Endothelial cell of umbilical vein (primary cell): Measurements from ENCODE around the gene ARHGEF25. TPM values are rescaled to one million over a fixed set of nuclear protein-coding genes. Genes with fewer than 3 reads are reported as not detected.

ENCODE experiments used
- BruUV-seq: library from RNA; stranded (reverse); fragments of 400-500 nt; replicated peaks from 2 replicates; lab custom pipeline; 2021; lab: Mats Ljungman, UMichigan
- CTCF ChIA-PET: fragments of 300-600, 350-600 bp; sonication (Branson Sonifier 250); formaldehyde crosslinking; loops from one replicate; lab custom pipeline; 2021; ENCODE audit warnings: antibody characterized with exemption, inconsistent platforms; lab: Charles Lee
- POLR2A ChIA-PET: fragments of 300-600, 350-600 bp; sonication (Branson Sonifier 250); formaldehyde crosslinking; loops from one replicate; lab custom pipeline; 2021; ENCODE audit warnings: antibody characterized with exemption, inconsistent platforms; lab: Charles Lee
- DNase-seq: peaks from one replicate; pipeline ENCODE4 v3.0.0-alpha.2; 2011; ENCODE audit warnings: low read depth, low spot score
- FAIRE-seq: peaks from 2 replicates; lab custom pipeline; 2011; peaks lifted over from hg19 to GRCh38; lab: Jason Lieb, UNC
- H2AFZ ChIP-seq: 2 replicates; pipeline ENCODE4 v1.6.0; 2012; ENCODE audit warnings: low read depth, low read length, control low read depth, inconsistent platforms
- H3K27ac ChIP-seq: 2 replicates; pipeline ENCODE4 v1.5.1; 2011; ENCODE audit warnings: low read depth, mild to moderate bottlenecking, control low read depth, low read length, moderate library complexity; ENCODE audit not compliant: insufficient read depth
- H3K27me3 ChIP-seq, 2 experiments: 2 replicates each; pipeline versions ENCODE4 v1.6.0 to v1.6.1; 2011; ENCODE audit warnings: low read length in 2 of 2, mixed read lengths in 1 of 2; ENCODE audit not compliant: control insufficient read depth in 2 of 2, insufficient read depth in 2 of 2
- H3K36me3 ChIP-seq, 2 experiments: 2 replicates in 1 of 2; 3 replicates in 1 of 2; pipeline ENCODE4 v1.5.1; 2011; ENCODE audit warnings: low read length in 2 of 2, mild to moderate bottlenecking in 1 of 2, moderate library complexity in 1 of 2; ENCODE audit not compliant: control insufficient read depth in 2 of 2, insufficient read depth in 2 of 2; ENCODE audit errors: extremely low read depth in 1 of 2
- H3K4me1 ChIP-seq: 3 replicates; pipeline ENCODE4 v1.5.1; 2011; ENCODE audit warnings: mild to moderate bottlenecking, low read length; ENCODE audit not compliant: control insufficient read depth, insufficient read depth; ENCODE audit errors: extremely low read depth
- H3K4me2 ChIP-seq: 2 replicates; pipeline ENCODE4 v1.6.1; 2011; ENCODE audit warnings: low read length, control low read depth, mixed read lengths; ENCODE audit not compliant: insufficient read depth
- H3K4me3 ChIP-seq, 3 experiments: fragments of 200-600 bp in 1 of 3; sonication (generic), shearing (Covaris generic) in 1 of 3; replicated peaks in 1 of 3; 2 replicates each; pipeline ENCODE4 v1.5.1; 2011 to 2016; ENCODE audit warnings: control low read depth in 3 of 3, low read length in 3 of 3, mild to moderate bottlenecking in 2 of 3, inconsistent platforms in 1 of 3, low read depth in 1 of 3, moderate library complexity in 1 of 3; ENCODE audit not compliant: insufficient read depth in 1 of 3
- H3K79me2 ChIP-seq: 2 replicates; pipeline ENCODE4 v1.6.0; 2012; ENCODE audit warnings: low read length, inconsistent platforms; ENCODE audit not compliant: control insufficient read depth, insufficient read depth
- H3K9ac ChIP-seq: replicated peaks from 2 replicates; pipeline ENCODE3; 2011; ENCODE audit warnings: low read length, control low read depth; ENCODE audit not compliant: insufficient read depth; ENCODE audit errors: extremely low read depth
- H3K9me1 ChIP-seq: replicated peaks from 3 replicates; pipeline ENCODE4 v1.6.0; 2011; ENCODE audit warnings: mild to moderate bottlenecking, low read length; ENCODE audit not compliant: control insufficient read depth, insufficient read depth; ENCODE audit errors: extremely low read depth
- H3K9me3 ChIP-seq: replicated peaks from 2 replicates; pipeline ENCODE4 v1.5.1; 2012; ENCODE audit warnings: low read length, inconsistent platforms; ENCODE audit not compliant: control insufficient read depth, insufficient read depth
- H4K20me1 ChIP-seq: replicated peaks from 2 replicates; pipeline ENCODE3; 2011; ENCODE audit warnings: mild to moderate bottlenecking, low read length; ENCODE audit not compliant: control insufficient read depth, insufficient read depth; ENCODE audit errors: extremely low read depth
- EZH2 ChIP-seq: IDR thresholded peaks from 2 replicates; pipeline ENCODE4 v1.6.1; 2012; ENCODE audit warnings: borderline replicate concordance, low read depth, mild to moderate bottlenecking, moderate library complexity, low read length, inconsistent platforms; ENCODE audit not compliant: severe bottlenecking
- GATA2 ChIP-seq: IDR thresholded peaks from 2 replicates; pipeline ENCODE4 v1.7.0; 2011; ENCODE audit warnings: low read depth, mild to moderate bottlenecking, moderate library complexity, mixed read lengths, low read length; ENCODE audit not compliant: insufficient read length, insufficient read depth
- JUN ChIP-seq: IDR thresholded peaks from 2 replicates; pipeline ENCODE4 v1.6.1; 2011; ENCODE audit warnings: borderline replicate concordance, low read depth; ENCODE audit not compliant: insufficient read length, insufficient read depth
- MYC ChIP-seq: IDR thresholded peaks from one replicate; pipeline ENCODE4 v1.6.1; 2011; ENCODE audit warnings: mild to moderate bottlenecking, low read depth, low read length
- POLR2A ChIP-seq: IDR thresholded peaks from 2 replicates; pipeline ENCODE4 v1.6.1; 2012; ENCODE audit warnings: low read depth, mild to moderate bottlenecking, control low read depth, low read length
- dilution Hi-C: fragments of 300-500 bp; cut with MboI; formaldehyde crosslinking; loops from one replicate; pipeline ENCODE4 v1.15.0; 2019; ENCODE audit warnings: low sequenced_read_pairs; ENCODE audit not compliant: extremely low pct_ligation_motif_present
- intact Hi-C: fragments of 100-400 bp; cut with micrococcal nuclease; formaldehyde crosslinking; loops from one replicate; pipeline ENCODE4 v1.10.0; 2022
- polyA plus RNA-seq, 4 experiments: library from polyadenylated mRNA; depleted of rRNA in 3 of 4; stranded (reverse) in 3 of 4; unstranded in 1 of 4; fragments of >200 nt; gene quantifications; 2 replicates each; pipeline versions ENCODE4 v1.2.1 to v1.2.3, GENCODE V29; 2011 to 2012; ENCODE audit warnings: missing spikeins in 1 of 4
- total RNA-seq: library from RNA; stranded (reverse); gene quantifications from 2 replicates; pipeline ENCODE4 v1.2.3, GENCODE V29; 2021
- TF ChIP-seq, protein P1 (sequence below), 2 donors: IDR thresholded peaks; 1 replicate in 1 of 2; 2 replicates in 1 of 2; pipeline ENCODE4 v1.5.1; 2011; ENCODE audit warnings: low read length in 2 of 2, mild to moderate bottlenecking in 2 of 2, moderate library complexity in 2 of 2, control low read depth in 1 of 2, inconsistent platforms in 1 of 2, low read depth in 1 of 2; ENCODE audit not compliant: insufficient read depth in 1 of 2; ENCODE audit errors: extremely low read depth in 1 of 2

ARHGEF25 gene
- total and polyA plus RNA-seq, 2 donors (not counting 3 experiments of a cell fraction or from before 2014, with no cell fraction given) = 4.7 to 7.4 TPM

GRCh38 chr12:57621497-57622292 is 10.5 kb downstream of the ARHGEF25 start:
- Histone ChIP-seq H3K27ac (no peak overlapping the region), H3K4me1 (peaks cover 5% of the 10 kb centered on the region), H3K9me3 (no peaks in the 10 kb centered on the region), H3K9ac (no peak overlapping the region), H2AFZ (peak overlapping the region; percentile 36), H3K79me2 (no peaks in the 10 kb centered on the region), H4K20me1 (no peaks in the 10 kb centered on the region), H3K4me3 (peak overlapping the region in 1 of 3 experiments; percentile 14), H3K36me3 (no peaks in the 10 kb centered on the region), H3K27me3 (peaks cover 59 to 62% of the 10 kb centered on the region in 2 experiments), H3K4me2 (peak overlapping the region; percentile 59), H3K9me1 (no peaks in the 10 kb centered on the region)
- FAIRE-seq = peak; percentile 62
- BruUV-seq = no TSS peak
- dilution Hi-C loops = no loop called here
- TF ChIP-seq EZH2 (peak; percentile 77), JUN (no peak), GATA2 (no peak), POLR2A (no peak), MYC (no peak)
- TF ChIP-seq, protein P1, sequence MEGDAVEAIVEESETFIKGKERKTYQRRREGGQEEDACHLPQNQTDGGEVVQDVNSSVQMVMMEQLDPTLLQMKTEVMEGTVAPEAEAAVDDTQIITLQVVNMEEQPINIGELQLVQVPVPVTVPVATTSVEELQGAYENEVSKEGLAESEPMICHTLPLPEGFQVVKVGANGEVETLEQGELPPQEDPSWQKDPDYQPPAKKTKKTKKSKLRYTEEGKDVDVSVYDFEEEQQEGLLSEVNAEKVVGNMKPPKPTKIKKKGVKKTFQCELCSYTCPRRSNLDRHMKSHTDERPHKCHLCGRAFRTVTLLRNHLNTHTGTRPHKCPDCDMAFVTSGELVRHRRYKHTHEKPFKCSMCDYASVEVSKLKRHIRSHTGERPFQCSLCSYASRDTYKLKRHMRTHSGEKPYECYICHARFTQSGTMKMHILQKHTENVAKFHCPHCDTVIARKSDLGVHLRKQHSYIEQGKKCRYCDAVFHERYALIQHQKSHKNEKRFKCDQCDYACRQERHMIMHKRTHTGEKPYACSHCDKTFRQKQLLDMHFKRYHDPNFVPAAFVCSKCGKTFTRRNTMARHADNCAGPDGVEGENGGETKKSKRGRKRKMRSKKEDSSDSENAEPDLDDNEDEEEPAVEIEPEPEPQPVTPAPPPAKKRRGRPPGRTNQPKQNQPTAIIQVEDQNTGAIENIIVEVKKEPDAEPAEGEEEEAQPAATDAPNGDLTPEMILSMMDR (IDR thresholded peaks at IDR 0.05; ENCODE audit: extremely low read depth in 1 of 2, insufficient read depth in 1 of 2, low read depth in 1 of 2, low read length in 2 of 2) = peak; percentile 94 to 98
- CTCF ChIA-PET = interaction anchor here (0.7 to 7.2 kb wide), 14 partner anchors 10 to 163 kb away, joined by 3 to 113 read pairs (median 7); partner anchors contain the start of genes ARHGEF25, B4GALNT1, DTX3 and GLI1
- peak; percentile 52 for DNase-seq
- POLR2A ChIA-PET = no interaction called here
- intact Hi-C loops = loop anchor here (1.0 to 2.0 kb wide), 3 partner anchors 12 to 163 kb away; partner anchors contain the start of genes B4GALNT1 and GLI1
